B cell (primary cell): Measurements from ENCODE around the gene OR52N1. TPM values are rescaled to one million over a fixed set of nuclear protein-coding genes. Genes with fewer than 3 reads are reported as not detected.

Experiments used
- ATAC-seq: fragments of 200-7000 bp; cut with Tn5 transposase; one replicate; pipeline ENCODE4 v1.10.0; 2021; ENCODE audit warnings: low read depth, mild to moderate bottlenecking, moderate number of reproducible peaks, moderate library complexity
- CTCF ChIA-PET: fragments of 350-600 bp; sonication (Branson Sonifier 250); formaldehyde crosslinking; loops from one replicate; lab custom pipeline; 2021; ENCODE audit warnings: antibody characterized with exemption, inconsistent platforms; lab: Charles Lee
- POLR2A ChIA-PET: fragments of 350-600 bp; sonication (Branson Sonifier 250); formaldehyde crosslinking; loops from one replicate; lab custom pipeline; 2021; ENCODE audit warnings: antibody characterized with exemption; lab: Charles Lee
- DNase-seq: peaks from one replicate; pipeline ENCODE4 v3.0.0; 2013
- H2AFZ ChIP-seq: 2 replicates; pipeline ENCODE4 v1.6.1; 2012; ENCODE audit warnings: mild to moderate bottlenecking, low read depth, low read length; ENCODE audit not compliant: insufficient read depth, poor library complexity, severe bottlenecking
- H3K27ac ChIP-seq, 2 donors: 1 replicate in 1 of 2; 2 replicates in 1 of 2; pipeline ENCODE4 v1.5.1; 2012 to 2013; ENCODE audit warnings: low read length in 2 of 2, mild to moderate bottlenecking in 2 of 2, moderate library complexity in 1 of 2
- H3K27me3 ChIP-seq, 4 experiments: fragments of 200-600 bp in 1 of 4; sonication (generic) in 1 of 4; replicated peaks in 1 of 4; 1 replicate in 2 of 4; 2 replicates in 2 of 4; pipeline versions ENCODE4 v1.6.1 to v1.7.0; 2013 to 2016; ENCODE audit warnings: low read length in 3 of 4, mild to moderate bottlenecking in 2 of 4, mixed read lengths in 1 of 4, moderate library complexity in 1 of 4; ENCODE audit not compliant: insufficient read depth in 4 of 4, control insufficient read depth in 3 of 4; ENCODE audit errors: control extremely low read depth in 1 of 4
- H3K36me3 ChIP-seq, 2 experiments: replicated peaks in 1 of 2; 1 replicate in 1 of 2; 2 replicates in 1 of 2; pipeline versions ENCODE4 v1.6.1 to v1.7.1; 2013; ENCODE audit warnings: low read length in 1 of 2; ENCODE audit not compliant: insufficient read depth in 2 of 2, control insufficient read depth in 1 of 2; ENCODE audit errors: control extremely low read depth in 1 of 2, extremely low read depth in 1 of 2
- H3K4me1 ChIP-seq, 2 donors: fragments of 200-600 bp in 1 of 2; sonication (generic) in 1 of 2; 1 replicate in 1 of 2; 2 replicates in 1 of 2; pipeline versions ENCODE4 v1.5.1 to v1.6.1; 2013 to 2017; ENCODE audit warnings: low read length in 2 of 2; ENCODE audit not compliant: control insufficient read depth in 2 of 2, insufficient read depth in 2 of 2
- H3K4me2 ChIP-seq: replicated peaks from 2 replicates; pipeline ENCODE3; 2012; ENCODE audit warnings: mild to moderate bottlenecking, low read depth, low read length; ENCODE audit not compliant: poor library complexity, severe bottlenecking
- H3K4me3 ChIP-seq, 5 experiments: fragments of 200-600 bp in 1 of 5; sonication (generic) in 1 of 5; 1 replicate in 3 of 5; 2 replicates in 2 of 5; pipeline versions ENCODE4 v1.5.1 to v1.7.0; 2011 to 2016; ENCODE audit warnings: low read length in 4 of 5, mild to moderate bottlenecking in 4 of 5, low read depth in 2 of 5, control low read depth in 1 of 5, moderate library complexity in 1 of 5; ENCODE audit not compliant: insufficient read depth in 1 of 5; ENCODE audit errors: control extremely low read depth in 1 of 5, extremely low read depth in 1 of 5
- H3K79me2 ChIP-seq: fragments of 200-600 bp; sonication (generic); one replicate; pipeline ENCODE4 v1.6.0; 2016; ENCODE audit warnings: low read length; ENCODE audit not compliant: control insufficient read depth, insufficient read depth
- H3K9ac ChIP-seq: fragments of 200-600 bp; sonication (generic); 2 replicates; pipeline ENCODE4 v1.6.1; 2017; ENCODE audit warnings: mild to moderate bottlenecking, low read length, moderate library complexity
- H3K9me3 ChIP-seq, 3 donors: one replicate each; pipeline versions ENCODE4 v1.6.1 to v1.7.1; 2013; ENCODE audit warnings: low read length in 2 of 3; ENCODE audit not compliant: control insufficient read depth in 2 of 3, insufficient read depth in 1 of 3; ENCODE audit errors: control extremely low read depth in 1 of 3
- H4K20me1 ChIP-seq: 2 replicates; pipeline ENCODE4 v1.6.0; 2012; ENCODE audit warnings: mild to moderate bottlenecking, low read length; ENCODE audit not compliant: insufficient read depth, control insufficient read depth, poor library complexity, severe bottlenecking
- H3K27ac Mint-ChIP-seq: one replicate; pipeline ENCODE4 v1.8.0; 2021; ENCODE audit warnings: mixed read lengths
- H3K27me3 Mint-ChIP-seq: one replicate; pipeline ENCODE4 v1.8.0; 2021; ENCODE audit warnings: mixed read lengths
- H3K4me1 Mint-ChIP-seq: one replicate; pipeline ENCODE4 v1.8.0; 2021; ENCODE audit warnings: mixed read lengths
- H3K4me3 Mint-ChIP-seq: one replicate; pipeline ENCODE4 v1.8.0; 2021; ENCODE audit warnings: mixed read lengths
- H3K9me3 Mint-ChIP-seq: one replicate; pipeline ENCODE4 v1.8.0; 2022; ENCODE audit warnings: mixed read lengths; ENCODE audit not compliant: insufficient read depth
- CTCF ChIP-seq: fragments of 200-600 bp; IDR thresholded peaks from one replicate; pipeline ENCODE4 v1.8.0; 2022; ENCODE audit warnings: antibody characterized with exemption, mild to moderate bottlenecking
- EZH2 ChIP-seq: IDR thresholded peaks from 2 replicates; pipeline ENCODE4 v1.6.1; 2012; ENCODE audit warnings: borderline replicate concordance, low read depth, mild to moderate bottlenecking, moderate library complexity, low read length; ENCODE audit not compliant: insufficient read depth, poor library complexity, severe bottlenecking
- WGBS: methylation state at CpG from one replicate; pipeline ENCODE4 v1.1.5; 2013; ENCODE audit warnings: missing lambda C conversion rate; ENCODE audit not compliant: insufficient coverage; 5-methylcytosine and 5-hydroxymethylcytosine counted together
- intact Hi-C: fragments of 100-400 bp; cut with micrococcal nuclease; formaldehyde crosslinking; loops from one replicate; pipeline ENCODE4 v1.10.0; 2022
- polyA plus RNA-seq: library from polyadenylated mRNA; depleted of rRNA; stranded (reverse); fragments of >200 nt; gene quantifications from 2 replicates; pipeline ENCODE4 v1.2.3, GENCODE V29; 2012
- total RNA-seq, 2 donors: library from RNA; stranded (reverse); fragments of 120-200 nt in 1 of 2; gene quantifications; 1 replicate in 1 of 2; 2 replicates in 1 of 2; pipeline versions ENCODE4 v1.2.3 to v1.2.4, GENCODE V29; 2013 to 2022

Gene OR52N1
- total and polyA plus RNA-seq, 2 donors (not counting 1 experiment from before 2014, with no cell fraction given) = not detected

GRCh38 chr11:5738431-5738830 lies 52.6 kb downstream of the OR52N1 start:
- H2AFZ ChIP-seq = no peak overlapping the region
- no peaks in the 10 kb centered on the region for H3K4me1 ChIP-seq
- H3K4me3 ChIP-seq = no peak overlapping the region
- H3K27me3 Mint-ChIP-seq = peaks cover 22% of the 10 kb centered on the region
- no peak overlapping the region for H3K27ac ChIP-seq
- ATAC-seq (no peak), DNase-seq (no peak)
- intact Hi-C loops = no loop called here
- H3K4me2 ChIP-seq = no peak overlapping the region
- no peaks in the 10 kb centered on the region for H3K4me1 Mint-ChIP-seq
- H3K27ac Mint-ChIP-seq = no peak overlapping the region
- H3K36me3 ChIP-seq = no peaks in the 10 kb centered on the region
- peaks cover 5 to 12% (median 8%) of the 10 kb centered on the region in 3 donors for H3K9me3 ChIP-seq
- no peaks in the 10 kb centered on the region for H3K79me2 ChIP-seq
- TF ChIP-seq EZH2 = no peak
- no peak for TF ChIP-seq CTCF
- no CpG with 5 or more reads among the region's 1 CpG for whole genome bisulfite sequencing
- H3K4me3 Mint-ChIP-seq = no peak overlapping the region
- ChIA-PET POLR2A (no interaction called here), CTCF (no interaction called here)
- H3K27me3 ChIP-seq = no peaks in the 10 kb centered on the region
- H3K9me3 Mint-ChIP-seq = peaks cover 6% of the 10 kb centered on the region
- no peaks in the 10 kb centered on the region for H4K20me1 ChIP-seq
- H3K9ac ChIP-seq = no peak overlapping the region

- ChIA-PET POLR2A (no interaction called here), CTCF (no interaction called here)
- ATAC-seq (no peak), DNase-seq (no peak)
- Mint-ChIP-seq H3K4me3 (no peak overlapping the region), H3K27me3 (peaks cover 22% of the 10 kb centered on the region), H3K9me3 (peaks cover 6% of the 10 kb centered on the region), H3K4me1 (no peaks in the 10 kb centered on the region), H3K27ac (no peak overlapping the region)
- no peaks in the 10 kb centered on the region for H3K4me1 ChIP-seq
- no peak for TF ChIP-seq EZH2
- no peak for TF ChIP-seq CTCF
- intact Hi-C loops = no loop called here
- H2AFZ ChIP-seq = no peak overlapping the region
- WGBS = 100% methylated on average over 3 of the region's 6 CpGs
- H3K9me3 ChIP-seq = peaks cover 5 to 12% (median 8%) of the 10 kb centered on the region in 3 donors
- H3K4me2 ChIP-seq = no peak overlapping the region
- H3K79me2 ChIP-seq = no peaks in the 10 kb centered on the region
- H3K4me3 ChIP-seq = no peak overlapping the region
- no peaks in the 10 kb centered on the region for H3K36me3 ChIP-seq
- no peak overlapping the region for H3K9ac ChIP-seq
- H3K27ac ChIP-seq = no peak overlapping the region
- H4K20me1 ChIP-seq = no peaks in the 10 kb centered on the region
- H3K27me3 ChIP-seq = no peaks in the 10 kb centered on the region
Measured at GRCh38 chr11:5737670-5738392, 53.2 kb downstream of the OR52N1 start.
